Measurements from ENCODE around the gene PDE4B. TPM values are rescaled to one million over a fixed set of nuclear protein-coding genes. Genes with fewer than 3 reads are reported as not detected.
"Not testable (repeated sequence)": the region's sequence is repeated elsewhere in the genome, so short reads cannot be mapped to it uniquely, and the experiment has no call there.

The PDE4B gene
- total RNA-seq, 1 donor from 2014 or later = 0.57 TPM

GRCh38 chr1:66095190-66095589, 302.5 kb downstream of the PDE4B start:
- Mint-ChIP-seq H3K36me3 (ENCODE audit: low read depth) (no peaks in the 10 kb centered on the region), H3K9me3 (ENCODE audit: low read depth) (no peaks in the 10 kb centered on the region), H3K4me1 (ENCODE audit: low read depth) (no peaks in the 10 kb centered on the region), H3K27ac (ENCODE audit: unreplicated experiment) (no peak overlapping the region), H3K27me3 (ENCODE audit: low read depth) (no peaks in the 10 kb centered on the region), H3K4me3 (ENCODE audit: unreplicated experiment) (no peak overlapping the region)
- DNase-seq (ENCODE audit: low spot score) = no peak
- TF ChIP-seq, protein P1, sequence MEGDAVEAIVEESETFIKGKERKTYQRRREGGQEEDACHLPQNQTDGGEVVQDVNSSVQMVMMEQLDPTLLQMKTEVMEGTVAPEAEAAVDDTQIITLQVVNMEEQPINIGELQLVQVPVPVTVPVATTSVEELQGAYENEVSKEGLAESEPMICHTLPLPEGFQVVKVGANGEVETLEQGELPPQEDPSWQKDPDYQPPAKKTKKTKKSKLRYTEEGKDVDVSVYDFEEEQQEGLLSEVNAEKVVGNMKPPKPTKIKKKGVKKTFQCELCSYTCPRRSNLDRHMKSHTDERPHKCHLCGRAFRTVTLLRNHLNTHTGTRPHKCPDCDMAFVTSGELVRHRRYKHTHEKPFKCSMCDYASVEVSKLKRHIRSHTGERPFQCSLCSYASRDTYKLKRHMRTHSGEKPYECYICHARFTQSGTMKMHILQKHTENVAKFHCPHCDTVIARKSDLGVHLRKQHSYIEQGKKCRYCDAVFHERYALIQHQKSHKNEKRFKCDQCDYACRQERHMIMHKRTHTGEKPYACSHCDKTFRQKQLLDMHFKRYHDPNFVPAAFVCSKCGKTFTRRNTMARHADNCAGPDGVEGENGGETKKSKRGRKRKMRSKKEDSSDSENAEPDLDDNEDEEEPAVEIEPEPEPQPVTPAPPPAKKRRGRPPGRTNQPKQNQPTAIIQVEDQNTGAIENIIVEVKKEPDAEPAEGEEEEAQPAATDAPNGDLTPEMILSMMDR (IDR thresholded peaks at IDR 0.05) = no peak

GRCh38 chr1:66100959-66101358, 308.3 kb downstream of the PDE4B start:
- H3K36me3 Mint-ChIP-seq (ENCODE audit: low read depth); H3K4me3 Mint-ChIP-seq (ENCODE audit: unreplicated experiment); H3K27me3 Mint-ChIP-seq (ENCODE audit: low read depth); DNase-seq (ENCODE audit: low spot score); H3K9me3 Mint-ChIP-seq (ENCODE audit: low read depth); H3K4me1 Mint-ChIP-seq (ENCODE audit: low read depth); H3K27ac Mint-ChIP-seq (ENCODE audit: unreplicated experiment): not testable (repeated sequence)

DNA sequence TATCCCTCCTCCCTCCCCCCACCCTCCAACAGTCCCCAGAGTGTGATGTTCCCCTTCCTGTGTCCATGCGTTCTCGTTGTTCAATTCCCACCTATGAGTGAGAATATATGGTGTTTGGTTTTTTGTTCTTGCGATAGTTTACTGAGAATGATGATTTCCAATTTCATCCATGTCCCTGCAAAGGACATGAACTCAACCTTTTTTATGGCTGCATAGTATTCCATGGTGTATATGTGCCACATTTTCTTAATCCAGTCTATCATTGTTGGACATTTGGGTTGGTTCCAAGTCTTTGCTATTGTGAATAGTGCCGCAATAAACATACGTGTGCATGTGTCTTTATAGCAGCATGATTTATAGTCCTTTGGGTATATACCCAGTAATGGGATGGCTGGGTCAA, 311.4 kb downstream of the PDE4B start:
- DNase-seq (ENCODE audit: low spot score); H3K27me3 Mint-ChIP-seq (ENCODE audit: low read depth); H3K36me3 Mint-ChIP-seq (ENCODE audit: low read depth); H3K9me3 Mint-ChIP-seq (ENCODE audit: low read depth); H3K4me1 Mint-ChIP-seq (ENCODE audit: low read depth); H3K4me3 Mint-ChIP-seq (ENCODE audit: unreplicated experiment); H3K27ac Mint-ChIP-seq (ENCODE audit: unreplicated experiment): not testable (repeated sequence)

- Mint-ChIP-seq H3K4me1 (ENCODE audit: low read depth) (no peaks in the 10 kb centered on the region), H3K36me3 (ENCODE audit: low read depth) (no peaks in the 10 kb centered on the region), H3K27me3 (ENCODE audit: low read depth) (no peaks in the 10 kb centered on the region), H3K4me3 (ENCODE audit: unreplicated experiment) (no peak overlapping the region), H3K9me3 (ENCODE audit: low read depth) (no peaks in the 10 kb centered on the region), H3K27ac (ENCODE audit: unreplicated experiment) (no peak overlapping the region)
- TF ChIP-seq, protein P1 (IDR thresholded peaks at IDR 0.05) = no peak
- no peak for DNase-seq (ENCODE audit: low spot score)
Observed at GRCh38 chr1:66108624-66109023, 315.9 kb downstream of the PDE4B start.

DNA sequence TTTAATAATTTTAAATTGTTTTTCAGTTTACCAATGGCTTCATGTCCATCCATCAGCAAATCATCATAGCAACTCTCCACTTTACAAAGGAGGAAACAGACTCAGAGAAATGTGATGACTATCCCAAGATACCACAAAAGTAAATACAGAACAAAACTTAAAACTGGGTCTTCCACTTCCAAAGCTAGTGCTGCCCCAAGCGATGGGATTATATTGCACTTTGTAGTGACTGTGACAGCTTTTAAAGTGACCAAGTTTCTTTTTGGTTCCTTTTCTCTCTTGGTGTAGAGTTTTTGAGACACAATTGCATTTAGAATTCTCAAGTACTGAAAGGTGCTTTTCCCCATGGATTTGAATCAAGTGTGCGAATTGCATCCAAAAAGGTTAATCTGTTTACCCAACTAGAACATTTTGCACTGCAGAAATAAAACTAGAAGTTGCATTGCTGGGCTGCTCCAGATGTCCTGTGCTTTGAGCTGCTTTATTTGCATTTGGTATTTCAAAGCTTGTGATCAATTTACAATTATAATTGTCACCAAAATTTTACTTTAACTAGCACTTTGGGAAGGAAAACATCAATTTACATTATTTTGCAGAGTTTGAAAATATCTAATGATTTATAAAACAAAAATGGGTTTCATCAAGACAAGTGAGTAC, 320.2 kb downstream of the PDE4B start:
- Mint-ChIP-seq H3K4me1 (ENCODE audit: low read depth) (no peaks in the 10 kb centered on the region), H3K36me3 (ENCODE audit: low read depth) (no peaks in the 10 kb centered on the region), H3K27me3 (ENCODE audit: low read depth) (no peaks in the 10 kb centered on the region), H3K27ac (ENCODE audit: unreplicated experiment) (no peak overlapping the region), H3K4me3 (ENCODE audit: unreplicated experiment) (no peak overlapping the region), H3K9me3 (ENCODE audit: low read depth) (no peaks in the 10 kb centered on the region)
- DNase-seq (ENCODE audit: low spot score) = no peak
- TF ChIP-seq, protein P1 (IDR thresholded peaks at IDR 0.05) = no peak

DNA sequence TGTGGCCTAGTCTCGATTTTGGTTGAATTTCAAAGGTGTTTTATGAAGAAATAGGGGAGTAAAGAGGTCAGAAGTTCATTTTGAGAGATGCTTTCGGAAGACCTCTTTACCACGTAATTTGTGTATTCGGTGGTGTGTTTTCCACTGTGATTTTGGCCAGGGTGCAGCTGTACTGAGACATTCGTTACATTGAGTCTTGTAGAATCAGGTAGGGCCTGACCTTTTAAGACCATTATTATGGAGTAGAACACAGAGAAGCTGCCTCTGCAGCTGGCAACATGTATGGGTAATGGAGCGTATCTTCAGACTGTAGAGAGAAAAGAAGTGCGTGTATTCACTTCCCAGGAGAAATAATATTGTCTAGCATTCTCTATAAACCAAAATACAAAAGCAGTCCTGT, 326.5 kb downstream of the PDE4B start:
- Mint-ChIP-seq H3K36me3 (ENCODE audit: low read depth) (no peaks in the 10 kb centered on the region), H3K4me1 (ENCODE audit: low read depth) (no peaks in the 10 kb centered on the region), H3K27me3 (ENCODE audit: low read depth) (peaks cover 17% of the 10 kb centered on the region), H3K27ac (ENCODE audit: unreplicated experiment) (no peak overlapping the region), H3K4me3 (ENCODE audit: unreplicated experiment) (no peak overlapping the region), H3K9me3 (ENCODE audit: low read depth) (no peaks in the 10 kb centered on the region)
- no peak for DNase-seq (ENCODE audit: low spot score)
- TF ChIP-seq, protein P1 (IDR thresholded peaks at IDR 0.05) = no peak
